OCI-LY7 (cell line): ENCODE measurements around the gene DSE.

ENCODE experiments used
- EZH2phosphoT487 ChIP-seq: fragments of 200-600 bp; sonication (generic); IDR thresholded peaks from 2 replicates; pipeline ENCODE4 v1.6.1; 2018; ENCODE audit warnings: low read depth, borderline replicate concordance, mild to moderate bottlenecking, mixed run types, antibody characterized with exemption, low read length, moderate library complexity, mixed read lengths
- TF ChIP-seq, protein P1 (sequence below): fragments of 200-600 bp; sonication (generic); conservative IDR thresholded peaks from 2 replicates; pipeline ENCODE4 v1.5.1; 2014; ENCODE audit warnings: mild to moderate bottlenecking, antibody characterized with exemption, low read length, moderate library complexity, mixed read lengths

DNA sequence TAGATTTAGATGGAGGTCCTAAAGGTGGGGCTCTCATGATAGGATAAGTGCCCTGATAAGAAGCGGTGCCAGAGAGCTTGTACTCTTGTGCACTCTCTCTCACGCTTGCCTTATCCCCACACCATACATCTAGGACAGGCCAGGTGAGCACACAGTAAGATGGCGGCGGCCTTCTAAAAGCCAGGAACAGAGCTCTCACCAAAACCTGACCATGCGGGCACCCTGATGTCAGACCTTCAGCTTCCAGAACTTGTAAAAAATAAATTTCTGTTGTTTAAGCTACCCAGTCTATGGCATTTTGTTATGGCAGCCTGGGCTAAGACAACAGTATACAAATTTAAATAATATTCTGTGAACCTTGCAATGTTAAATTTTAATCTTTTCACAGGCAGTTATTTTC is 49.6 kb downstream of the DSE start:
- TF ChIP-seq, protein P1, sequence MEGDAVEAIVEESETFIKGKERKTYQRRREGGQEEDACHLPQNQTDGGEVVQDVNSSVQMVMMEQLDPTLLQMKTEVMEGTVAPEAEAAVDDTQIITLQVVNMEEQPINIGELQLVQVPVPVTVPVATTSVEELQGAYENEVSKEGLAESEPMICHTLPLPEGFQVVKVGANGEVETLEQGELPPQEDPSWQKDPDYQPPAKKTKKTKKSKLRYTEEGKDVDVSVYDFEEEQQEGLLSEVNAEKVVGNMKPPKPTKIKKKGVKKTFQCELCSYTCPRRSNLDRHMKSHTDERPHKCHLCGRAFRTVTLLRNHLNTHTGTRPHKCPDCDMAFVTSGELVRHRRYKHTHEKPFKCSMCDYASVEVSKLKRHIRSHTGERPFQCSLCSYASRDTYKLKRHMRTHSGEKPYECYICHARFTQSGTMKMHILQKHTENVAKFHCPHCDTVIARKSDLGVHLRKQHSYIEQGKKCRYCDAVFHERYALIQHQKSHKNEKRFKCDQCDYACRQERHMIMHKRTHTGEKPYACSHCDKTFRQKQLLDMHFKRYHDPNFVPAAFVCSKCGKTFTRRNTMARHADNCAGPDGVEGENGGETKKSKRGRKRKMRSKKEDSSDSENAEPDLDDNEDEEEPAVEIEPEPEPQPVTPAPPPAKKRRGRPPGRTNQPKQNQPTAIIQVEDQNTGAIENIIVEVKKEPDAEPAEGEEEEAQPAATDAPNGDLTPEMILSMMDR, result no peak
- TF ChIP-seq EZH2phosphoT487, result no peak
